A375 (cell line): ENCODE data around the gene OR56B1. TPM values are rescaled to one million over a fixed set of nuclear protein-coding genes. Genes with fewer than 3 reads are reported as not detected.

Experiments used
- total RNA-seq: library from RNA; depleted of rRNA; stranded (reverse); fragments of >200 nt; shearing (Covaris generic); gene quantifications from 2 replicates; pipeline ENCODE4 v1.2.3, GENCODE V29; 2014; rRNA removed

OR56B1 gene, protein sequence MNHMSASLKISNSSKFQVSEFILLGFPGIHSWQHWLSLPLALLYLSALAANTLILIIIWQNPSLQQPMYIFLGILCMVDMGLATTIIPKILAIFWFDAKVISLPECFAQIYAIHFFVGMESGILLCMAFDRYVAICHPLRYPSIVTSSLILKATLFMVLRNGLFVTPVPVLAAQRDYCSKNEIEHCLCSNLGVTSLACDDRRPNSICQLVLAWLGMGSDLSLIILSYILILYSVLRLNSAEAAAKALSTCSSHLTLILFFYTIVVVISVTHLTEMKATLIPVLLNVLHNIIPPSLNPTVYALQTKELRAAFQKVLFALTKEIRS
- total RNA-seq, result not detected in 2 replicates

DNA sequence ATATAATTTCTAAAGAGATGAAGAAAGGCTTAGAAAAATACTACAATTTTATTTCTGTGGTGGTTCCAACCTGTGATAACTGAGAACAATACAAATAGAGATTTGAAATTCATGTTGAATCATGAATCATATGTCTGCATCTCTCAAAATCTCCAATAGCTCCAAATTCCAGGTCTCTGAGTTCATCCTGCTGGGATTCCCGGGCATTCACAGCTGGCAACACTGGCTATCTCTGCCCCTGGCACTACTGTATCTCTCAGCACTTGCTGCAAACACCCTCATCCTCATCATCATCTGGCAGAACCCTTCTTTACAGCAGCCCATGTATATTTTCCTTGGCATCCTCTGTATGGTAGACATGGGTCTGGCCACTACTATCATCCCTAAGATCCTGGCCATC, at the start of gene OR56B1:
Gene OR56B1, plus strand, starts transcription at position 53 of the 400 bp plus-strand sequence. Its CDS starts 69 bp downstream, at position 122.

DNA sequence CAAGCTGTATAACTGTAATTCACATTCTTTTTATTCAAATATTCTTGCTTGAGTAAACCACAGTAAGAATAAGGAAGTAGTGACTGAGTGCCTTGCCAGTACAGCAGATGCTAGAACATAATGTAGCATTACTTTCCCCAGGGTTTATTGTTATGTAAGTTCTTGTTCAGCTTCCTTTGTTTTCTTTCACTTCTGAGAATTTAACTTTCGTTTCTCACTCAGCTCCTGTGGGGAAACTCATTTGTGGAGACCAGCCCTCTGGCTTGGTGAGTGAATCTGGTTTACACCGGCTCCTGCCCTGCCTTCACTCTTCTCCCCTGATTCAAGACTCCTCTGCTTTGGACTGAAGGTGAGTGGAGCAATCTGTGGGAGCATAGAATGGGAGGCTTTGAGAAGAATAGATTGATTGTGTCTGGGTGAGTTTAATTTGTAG, 46.7 kb upstream of the OR56B1 start, which contains the start of gene TRIM22:
Gene TRIM22, plus strand, starts transcription at position 240 of the 433 bp plus-strand sequence. CDS start 6,443 bp downstream, outside the sequence.

DNA sequence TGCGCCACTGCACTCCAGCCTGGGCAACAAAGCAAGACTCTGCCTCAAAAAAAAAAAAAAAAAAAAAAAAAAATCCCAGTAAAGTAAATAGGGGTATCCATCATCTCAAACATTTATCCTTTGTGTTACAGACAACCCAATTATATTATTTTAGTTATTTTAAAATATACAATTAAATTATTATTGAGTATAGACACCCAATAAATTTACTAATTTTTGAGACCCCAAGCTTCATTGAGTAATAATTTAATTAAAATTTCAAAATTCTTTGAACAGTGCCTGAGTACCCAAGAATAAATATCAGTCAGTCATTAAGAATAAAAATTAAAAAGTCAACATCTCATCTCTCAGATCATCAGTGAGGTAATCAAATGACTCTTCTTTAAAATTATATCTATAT, 17.7 kb downstream of the OR56B1 start, which contains the start of gene OR52N4:
Gene OR52N4, plus strand, starts transcription at position 301 of the 400 bp plus-strand sequence. CDS start 498 bp downstream, outside the sequence.

DNA sequence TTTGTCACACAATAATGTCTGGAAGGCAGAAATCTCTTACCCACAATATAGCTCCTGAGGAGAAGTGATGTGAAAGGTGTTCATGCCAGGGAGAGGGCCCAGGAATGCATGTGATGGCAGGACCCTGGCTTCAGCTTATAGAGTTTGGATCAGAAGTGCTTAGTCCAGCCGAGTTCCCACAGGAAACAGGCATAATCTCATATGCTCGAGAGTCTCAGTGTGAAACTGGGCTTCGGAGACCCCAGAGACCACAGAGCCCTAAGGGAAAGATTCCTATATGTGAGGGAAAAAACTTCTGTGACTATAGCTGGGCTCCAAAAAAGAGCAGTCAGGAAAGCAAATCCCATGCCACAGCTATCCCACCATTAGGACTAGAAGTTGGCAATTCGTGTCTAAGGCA, 47.0 kb downstream of the OR56B1 start, which contains the start of gene OR52N5:
Gene OR52N5, minus strand, starts transcription at position 101 of the 400 bp plus-strand sequence. CDS start 4,721 bp downstream, outside the sequence.

Other genes with a start within 250 kb of the OR56B1 start
- 0.13 TPM in 1 of 2 replicates, not detected in the other for gene OR52D1, start 247.8 kb upstream of the OR56B1 start, total RNA-seq
- not detected in 2 replicates for gene UBQLN3, start 226.5 kb upstream of the OR56B1 start, total RNA-seq
- gene UBQLNL, start 219.7 kb upstream of the OR56B1 start, total RNA-seq, result not detected in 2 replicates
- gene OR52H1, start 187.9 kb upstream of the OR56B1 start, total RNA-seq, result not detected in 2 replicates
- gene OR52B6, start 155.6 kb upstream of the OR56B1 start, total RNA-seq, result not detected in 2 replicates
- 1.9 and 3.4 TPM in 2 replicates for gene TRIM6, start 139.8 kb upstream of the OR56B1 start, total RNA-seq
- 2.4 and 5.0 TPM in 2 replicates for gene TRIM34, start 111.4 kb upstream of the OR56B1 start, total RNA-seq
- gene TRIM5, start 51.4 kb upstream of the OR56B1 start, total RNA-seq, result 9.8 and 11.9 TPM in 2 replicates
- 1.3 and 1.7 TPM in 2 replicates for gene TRIM22, start 46.7 kb upstream of the OR56B1 start, total RNA-seq
- not detected in 2 replicates for gene OR52N4, start 17.8 kb downstream of the OR56B1 start, total RNA-seq
- gene OR52N5, start 46.9 kb downstream of the OR56B1 start, total RNA-seq, result not detected in 2 replicates
- not detected in 2 replicates for gene OR52N1, start 54.8 kb downstream of the OR56B1 start, total RNA-seq
- gene OR52N2, start 72.5 kb downstream of the OR56B1 start, total RNA-seq, result not detected in 2 replicates
- not detected in 2 replicates for gene OR52E6, start 105.4 kb downstream of the OR56B1 start, total RNA-seq
- not detected in 2 replicates for gene OR52E8, start 121.2 kb downstream of the OR56B1 start, total RNA-seq
- gene OR52E4, start 144.2 kb downstream of the OR56B1 start, total RNA-seq, result not detected in 2 replicates
- not detected in 2 replicates for gene OR52E5, start 156.8 kb downstream of the OR56B1 start, total RNA-seq
- not detected in 2 replicates for gene OR56A3, start 205.8 kb downstream of the OR56B1 start, total RNA-seq
- not detected in 2 replicates for gene OR56A5, start 232.0 kb downstream of the OR56B1 start, total RNA-seq